Prostate gland (tissue), 2 donors: ENCODE results near the gene GPR176. TPM values are rescaled to one million over a fixed set of nuclear protein-coding genes. Genes with fewer than 3 reads are reported as not detected.

Source experiments
- DNase-seq: peaks from one replicate; pipeline ENCODE4 v3.0.0-alpha.2; 2019; ENCODE audit warnings: low spot score
- H3K27ac ChIP-seq, 2 donors: fragments of 200-600 bp; sonication (generic); 2 replicates each; pipeline ENCODE4 v1.5.1; 2017 to 2019
- H3K27me3 ChIP-seq: fragments of 200-600 bp; sonication (generic); replicated peaks from 2 replicates; pipeline ENCODE4 v1.5.1; 2019; ENCODE audit not compliant: insufficient read depth
- H3K36me3 ChIP-seq, 2 donors: fragments of 200-600 bp; sonication (generic); 1 replicate in 1 of 2; 2 replicates in 1 of 2; pipeline versions ENCODE4 v1.5.1 to v1.8.1; 2017 to 2019
- H3K4me1 ChIP-seq: fragments of 200-600 bp; sonication (generic); replicated peaks from 2 replicates; pipeline ENCODE4 v1.5.1; 2019
- H3K4me3 ChIP-seq, 2 donors: fragments of 200-600 bp; sonication (generic); 2 replicates each; pipeline ENCODE4 v1.5.1; 2017 to 2019
- H3K9me3 ChIP-seq: fragments of 200-600 bp; sonication (generic); 2 replicates; pipeline ENCODE4 v1.5.1; 2017
- CTCF ChIP-seq, 4 experiments: fragments of 200-600 bp in 2 of 4; fragments of 450-650 bp in 2 of 4; sonication (generic) in 2 of 4; IDR thresholded peaks; 1 replicate in 3 of 4; 2 replicates in 1 of 4; pipeline ENCODE4 v1.5.1; 2016 to 2019; ENCODE audit warnings: antibody characterized with exemption in 4 of 4, mild to moderate bottlenecking in 2 of 4, moderate library complexity in 2 of 4
- POLR2A ChIP-seq: fragments of 450-650 bp; IDR thresholded peaks from one replicate; pipeline ENCODE4 v1.6.1; 2016; ENCODE audit warnings: antibody characterized with exemption, mild to moderate bottlenecking
- POLR2AphosphoS5 ChIP-seq: sonication (generic); formaldehyde crosslinking; IDR thresholded peaks from one replicate; pipeline ENCODE4 v1.6.1; 2017; ENCODE audit warnings: antibody characterized with exemption
- WGBS: methylation state at CpG from one replicate; pipeline ENCODE4 v1.1.5; 2018; 5-methylcytosine and 5-hydroxymethylcytosine counted together
- intact Hi-C: fragments of 100-400 bp; cut with DNase I; formaldehyde crosslinking; loops from one replicate; pipeline ENCODE4 v1.14.2; 2022
- total RNA-seq, 2 donors: library from RNA; depleted of rRNA; stranded (reverse); fragments of >200 nt; gene quantifications; one replicate each; pipeline ENCODE4 v1.1.0, GENCODE V29; 2016

The GPR176 gene
- total RNA-seq, 2 donors from 2014 or later = 26.2 to 28.3 TPM

- intact Hi-C loops = no loop called here
- no peak overlapping the region for H3K27ac ChIP-seq
- no peak overlapping the region for H3K4me3 ChIP-seq
- DNase-seq = no peak
- TF ChIP-seq POLR2A (no peak), POLR2AphosphoS5 (no peak), CTCF (IDR thresholded peaks at IDR 0.05) (no peak)
- no peaks in the 10 kb centered on the region for H3K9me3 ChIP-seq
- H3K36me3 ChIP-seq = no peaks in the 10 kb centered on the region
- H3K27me3 ChIP-seq = no peaks in the 10 kb centered on the region
- no peaks in the 10 kb centered on the region for H3K4me1 ChIP-seq
Observed at GRCh38 chr15:39854161-39854560, 65.9 kb downstream of the GPR176 start.

GRCh38 chr15:39852250-39852649 lies 67.8 kb downstream of the GPR176 start:
- Histone ChIP-seq H3K36me3 (no peaks in the 10 kb centered on the region), H3K27me3 (no peaks in the 10 kb centered on the region), H3K9me3 (no peaks in the 10 kb centered on the region), H3K4me3 (no peak overlapping the region), H3K4me1 (no peaks in the 10 kb centered on the region), H3K27ac (no peak overlapping the region)
- 46% methylated on average over 1 of the region's 1 CpG for WGBS
- intact Hi-C loops = no loop called here
- TF ChIP-seq POLR2A (no peak), POLR2AphosphoS5 (no peak), CTCF (IDR thresholded peaks at IDR 0.05) (no peak)
- no peak for DNase-seq

GRCh38 chr15:39851500-39852092 lies 68.5 kb downstream of the GPR176 start:
- 41% methylated on average over 7 of the region's 7 CpGs for WGBS
- no peak overlapping the region for H3K27ac ChIP-seq
- no peak for TF ChIP-seq POLR2AphosphoS5
- no peak for TF ChIP-seq POLR2A
- TF ChIP-seq CTCF (IDR thresholded peaks at IDR 0.05) = no peak

GRCh38 chr15:39850436-39850835 lies 69.6 kb downstream of the GPR176 start:
- WGBS = 79% methylated on average over 1 of the region's 1 CpG
- Histone ChIP-seq H3K36me3 (no peaks in the 10 kb centered on the region), H3K27ac (no peak overlapping the region), H3K4me1 (no peaks in the 10 kb centered on the region), H3K9me3 (no peaks in the 10 kb centered on the region), H3K4me3 (no peak overlapping the region), H3K27me3 (no peaks in the 10 kb centered on the region)
- DNase-seq = no peak
- TF ChIP-seq CTCF (IDR thresholded peaks at IDR 0.05) (no peak), POLR2AphosphoS5 (no peak), POLR2A (no peak)
- intact Hi-C loops = no loop called here

More at GRCh38 chr15:39851500-39852092, 68.5 kb downstream of the GPR176 start:
- H3K4me1 ChIP-seq = no peaks in the 10 kb centered on the region
- H3K36me3 ChIP-seq = no peaks in the 10 kb centered on the region
- no peak overlapping the region for H3K4me3 ChIP-seq
- H3K9me3 ChIP-seq = no peaks in the 10 kb centered on the region
- intact Hi-C loops = no loop called here
- H3K27me3 ChIP-seq = no peaks in the 10 kb centered on the region
- DNase-seq = no peak

- 90% methylated on average over 2 of the region's 2 CpGs for WGBS
- no peak for DNase-seq
- TF ChIP-seq CTCF (IDR thresholded peaks at IDR 0.05) (no peak), POLR2AphosphoS5 (no peak), POLR2A (no peak)
- Histone ChIP-seq H3K36me3 (no peaks in the 10 kb centered on the region), H3K9me3 (no peaks in the 10 kb centered on the region), H3K27ac (no peak overlapping the region), H3K4me3 (no peak overlapping the region), H3K4me1 (no peaks in the 10 kb centered on the region), H3K27me3 (no peaks in the 10 kb centered on the region)
- intact Hi-C loops = no loop called here
Observed at GRCh38 chr15:39846108-39846507, 74.0 kb downstream of the GPR176 start.
